WTC11 (cell line): ENCODE data around the gene SLIT3.

ENCODE experiments used
- ATF3 ChIP-seq: sonication (generic); formaldehyde crosslinking; conservative IDR thresholded peaks from 2 replicates; pipeline ENCODE4 v1.8.1; 2022; ENCODE audit warnings: mild to moderate bottlenecking, missing genetic modification reagents
- CTCF ChIP-seq: fragments of 200-600 bp; IDR thresholded peaks from 2 replicates; pipeline ENCODE4 v1.8.0; 2022; ENCODE audit warnings: antibody characterized with exemption
- ELF4 ChIP-seq: sonication (generic); formaldehyde crosslinking; IDR thresholded peaks from 2 replicates; pipeline ENCODE4 v1.8.1; 2022; ENCODE audit warnings: low read depth, mild to moderate bottlenecking, moderate library complexity, missing genetic modification reagents
- IRF1 ChIP-seq: sonication (generic); formaldehyde crosslinking; IDR thresholded peaks from 2 replicates; pipeline ENCODE4 v1.8.0; 2023; ENCODE audit warnings: missing genetic modification reagents
- NR2C2 ChIP-seq: sonication (generic); formaldehyde crosslinking; IDR thresholded peaks from 2 replicates; pipeline ENCODE4 v1.8.0; 2022; ENCODE audit warnings: mild to moderate bottlenecking, missing genetic modification reagents
- USF2 ChIP-seq: sonication (generic); formaldehyde crosslinking; IDR thresholded peaks from 2 replicates; pipeline ENCODE4 v1.8.1; 2023; ENCODE audit warnings: mild to moderate bottlenecking, missing genetic modification reagents, moderate library complexity
- ZMAT4 ChIP-seq: fragments of 250-450 bp; sonication (Bioruptor Pico); IDR thresholded peaks from 2 replicates; pipeline ENCODE4 v1.9.0; 2021; ENCODE audit warnings: mild to moderate bottlenecking
- ZNF263 ChIP-seq: sonication (generic); formaldehyde crosslinking; IDR thresholded peaks from 2 replicates; pipeline ENCODE4 v1.8.1; 2022; ENCODE audit warnings: low read depth, mild to moderate bottlenecking, moderate library complexity, missing genetic modification reagents
- ZNF416 ChIP-seq: fragments of 250-450 bp; sonication (Bioruptor Pico); IDR thresholded peaks from 2 replicates; pipeline ENCODE4 v1.9.0; 2021; ENCODE audit warnings: mild to moderate bottlenecking, inconsistent platforms

GRCh38 chr5:169213479-169213878, 87.5 kb downstream of the SLIT3 start:
- TF ChIP-seq ATF3 (CRISPR knock-in tag) (no peak), ZNF416 (CRISPR knock-in tag) (no peak), CTCF (no peak), NR2C2 (no peak), ZNF263 (no peak), ELF4 (CRISPR knock-in tag) (no peak), IRF1 (CRISPR knock-in tag) (no peak), ZMAT4 (CRISPR knock-in tag) (no peak), USF2 (CRISPR knock-in tag) (no peak)
